H1 (cell line): ENCODE results near the gene RNU6-1.

Experiments used
- CBX5 ChIP-seq: fragments of 300-800, 300-1000 bp; sonication (generic); IDR thresholded peaks from 2 replicates; pipeline ENCODE4 v1.7.1; 2016; ENCODE audit warnings: antibody characterized with exemption, low read length, low read depth
- CREB1 ChIP-seq: IDR thresholded peaks from 2 replicates; pipeline ENCODE4 v1.6.1; 2012; ENCODE audit warnings: inconsistent platforms
- CTCF ChIP-seq, 3 experiments: IDR thresholded peaks; 1 replicate in 2 of 3; 2 replicates in 1 of 3; pipeline versions ENCODE4 v1.5.1 to v1.6.1; 2011; ENCODE audit warnings: low read length in 3 of 3, mild to moderate bottlenecking in 3 of 3, inconsistent platforms in 2 of 3, low read depth in 1 of 3, moderate library complexity in 1 of 3; ENCODE audit not compliant: insufficient read depth in 1 of 3; ENCODE audit errors: control extremely low read depth in 1 of 3
- EGR1 ChIP-seq: IDR thresholded peaks from 2 replicates; pipeline ENCODE4 v1.6.1; 2011; ENCODE audit warnings: low read depth, low read length, borderline replicate concordance
- EP300 ChIP-seq, 2 experiments: IDR thresholded peaks; 1 replicate in 1 of 2; 2 replicates in 1 of 2; pipeline ENCODE4 v1.6.1; 2011 to 2012; ENCODE audit warnings: low read depth in 2 of 2, low read length in 2 of 2, mild to moderate bottlenecking in 2 of 2, borderline replicate concordance in 1 of 2, inconsistent platforms in 1 of 2, moderate library complexity in 1 of 2
- GABPA ChIP-seq: IDR thresholded peaks from 2 replicates; pipeline ENCODE4 v1.6.1; 2011; ENCODE audit warnings: mild to moderate bottlenecking, low read length, moderate library complexity, borderline replicate concordance; ENCODE audit not compliant: insufficient read depth
- MAX ChIP-seq: IDR thresholded peaks from 2 replicates; pipeline ENCODE4 v1.6.1; 2012; ENCODE audit warnings: inconsistent platforms
- POLR2A ChIP-seq, 2 experiments: IDR thresholded peaks; 1 replicate in 1 of 2; 2 replicates in 1 of 2; pipeline ENCODE4 v1.6.1; 2011; ENCODE audit warnings: low read depth in 2 of 2, low read length in 2 of 2, mild to moderate bottlenecking in 2 of 2; ENCODE audit errors: control extremely low read depth in 1 of 2
- POLR2AphosphoS5 ChIP-seq: IDR thresholded peaks from 2 replicates; pipeline ENCODE4 v1.6.1; 2011; ENCODE audit warnings: low read depth, low read length
- RAD21 ChIP-seq, 2 experiments: IDR thresholded peaks in 1 of 2; conservative IDR thresholded peaks in 1 of 2; 2 replicates each; pipeline ENCODE4 v1.6.1; 2011; ENCODE audit warnings: low read depth in 2 of 2, low read length in 2 of 2, improper control_type of control experiment in 1 of 2, inconsistent platforms in 1 of 2, mild to moderate bottlenecking in 1 of 2, moderate library complexity in 1 of 2
- TBP ChIP-seq: IDR thresholded peaks from 2 replicates; pipeline ENCODE4 v1.6.1; 2011; ENCODE audit warnings: low read depth, low read length, improper control_type of control experiment

- TF ChIP-seq GABPA (no peak), POLR2A (IDR thresholded peaks at IDR 0.05; ENCODE audit: control extremely low read depth in 1 of 2, low read depth in 2 of 2, low read length in 2 of 2) (no peak), MAX (no peak), EP300 (IDR thresholded peaks at IDR 0.05; ENCODE audit: borderline replicate concordance in 1 of 2, low read depth in 2 of 2, low read length in 2 of 2) (no peak), CTCF (IDR thresholded peaks at IDR 0.05; ENCODE audit: control extremely low read depth in 1 of 3, insufficient read depth in 1 of 3, low read depth in 1 of 3, low read length in 3 of 3) (no peak), POLR2AphosphoS5 (no peak), CBX5 (no peak), CREB1 (no peak), RAD21 (IDR thresholded peaks at IDR 0.05 in 1 of 2, conservative IDR thresholded peaks at IDR 0.05 in 1 of 2; ENCODE audit: low read depth in 2 of 2, low read length in 2 of 2) (no peak), TBP (no peak), EGR1 (no peak)
Observed at GRCh38 chr15:67799801-67800205, 40.0 kb downstream of the RNU6-1 start.
